ENCODE measurements around the gene AMH. TPM values are rescaled to one million over a fixed set of nuclear protein-coding genes. Genes with fewer than 3 reads are reported as not detected.

The AMH gene
- total and polyA plus RNA-seq, 2 of the 13 experiments (the other 11 are each of a cell fraction or from before 2014, with no cell fraction given), result 0.03 to 0.18 TPM

DNA sequence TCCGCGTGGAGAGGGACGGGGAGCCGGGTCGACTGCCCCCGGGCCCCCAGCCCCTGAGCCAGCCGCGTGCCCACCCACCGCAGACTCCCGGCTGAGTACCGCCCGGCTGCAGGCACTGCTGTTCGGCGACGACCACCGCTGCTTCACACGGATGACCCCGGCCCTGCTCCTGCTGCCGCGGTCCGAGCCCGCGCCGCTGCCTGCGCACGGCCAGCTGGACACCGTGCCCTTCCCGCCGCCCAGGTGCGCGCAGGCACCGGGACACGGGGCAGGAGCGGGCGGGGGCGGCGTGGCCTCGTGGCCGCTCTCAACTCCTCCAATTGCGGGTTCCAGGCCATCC, 1.6 kb downstream of the AMH start (continued):
- TF ChIP-seq ZNF326 (CRISPR knock-in tag; IDR thresholded peaks at IDR 0.05; ENCODE audit: borderline replicate concordance), result no peak

DNA sequence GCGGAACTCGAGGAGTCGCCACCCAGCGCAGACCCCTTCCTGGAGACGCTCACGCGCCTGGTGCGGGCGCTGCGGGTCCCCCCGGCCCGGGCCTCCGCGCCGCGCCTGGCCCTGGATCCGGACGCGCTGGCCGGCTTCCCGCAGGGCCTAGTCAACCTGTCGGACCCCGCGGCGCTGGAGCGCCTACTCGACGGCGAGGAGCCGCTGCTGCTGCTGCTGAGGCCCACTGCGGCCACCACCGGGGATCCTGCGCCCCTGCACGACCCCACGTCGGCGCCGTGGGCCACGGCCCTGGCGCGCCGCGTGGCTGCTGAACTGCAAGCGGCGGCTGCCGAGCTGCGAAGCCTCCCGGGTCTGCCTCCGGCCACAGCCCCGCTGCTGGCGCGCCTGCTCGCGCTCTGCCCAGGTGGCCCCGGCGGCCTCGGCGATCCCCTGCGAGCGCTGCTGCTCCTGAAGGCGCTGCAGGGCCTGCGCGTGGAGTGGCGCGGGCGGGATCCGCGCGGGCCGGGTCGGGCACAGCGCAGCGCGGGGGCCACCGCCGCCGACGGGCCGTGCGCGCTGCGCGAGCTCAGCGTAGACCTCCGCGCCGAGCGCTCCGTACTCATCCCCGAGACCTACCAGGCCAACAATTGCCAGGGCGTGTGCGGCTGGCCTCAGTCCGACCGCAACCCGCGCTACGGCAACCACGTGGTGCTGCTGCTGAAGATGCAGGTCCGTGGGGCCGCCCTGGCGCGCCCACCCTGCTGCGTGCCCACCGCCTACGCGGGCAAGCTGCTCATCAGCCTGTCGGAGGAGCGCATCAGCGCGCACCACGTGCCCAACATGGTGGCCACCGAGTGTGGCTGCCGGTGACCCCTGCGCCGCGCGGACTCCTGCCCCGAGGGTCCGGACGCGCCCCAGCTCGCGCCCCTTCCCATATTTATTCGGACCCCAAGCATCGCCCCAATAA, 2.3 kb downstream of the AMH start:
- no peaks in the 10 kb centered on the region for H3K9me3 ChIP-seq (ENCODE audit: low read length)
- H3K9ac ChIP-seq (ENCODE audit: insufficient read depth, low read depth, low read length), result peak overlapping the region; percentile 64
- H3K4me2 ChIP-seq (ENCODE audit: low read depth, low read length), result peak overlapping the region; percentile 85
- H3K27ac ChIP-seq (ENCODE audit: extremely low read length, insufficient read depth, low read length), result no peak overlapping the region
- ChIA-PET POLR2A (interaction anchor here (0.7 to 2.3 kb wide), 4 partner anchors 8 to 16 kb away, joined by 4 to 9 read pairs (median 4); partner anchors contain the start of gene PLEKHJ1), CTCF (ENCODE audit: low intra/inter-chr PET ratio, low total read pairs) (interaction anchor here (1.4 kb wide), 1 partner anchor 24 kb away, joined by 3 read pairs; no protein-coding TSS in a partner anchor)
- no TSS peak for BruUV-seq (replicated peaks)
- peaks cover 6 to 14% of the 10 kb centered on the region in 2 experiments; a peak in 4 of 5 replicates for H3K36me3 ChIP-seq (replicated peaks in 1 of 2; ENCODE audit: control insufficient read depth in 1 of 2, insufficient read depth in 2 of 2, low read length in 2 of 2)
- no peak for DNase-seq (ENCODE audit: low spot score)
- in situ Hi-C loops (cut with HindIII; ENCODE audit: extremely low pct_ligation_motif_present, low pct_unique_long_range_greater_than_20kb), result no loop called here
- 97% methylated on average over 48 of the region's 125 CpGs for WGBS (ENCODE audit: low lambda C conversion rate)
- H3K4me3 ChIP-seq (replicated peaks in 1 of 3; ENCODE audit: insufficient read depth in 1 of 3, low read depth in 2 of 3, low read length in 3 of 3), result peak overlapping the region in 1 of 3 experiments; percentile 67; a peak in 1 of 6 replicates
- intact Hi-C loops (cut with micrococcal nuclease; ENCODE audit: unreplicated experiment), result no loop called here
- peaks cover 32% of the 10 kb centered on the region for H3K4me1 ChIP-seq (ENCODE audit: insufficient read depth, low read length)
- no peaks in the 10 kb centered on the region for H4K20me1 ChIP-seq (ENCODE audit: insufficient read depth, low read length)
- ATAC-seq, result no peak
- H3K79me2 ChIP-seq (ENCODE audit: insufficient read depth, low read length), result no peaks in the 10 kb centered on the region
- no peaks in the 10 kb centered on the region; a peak in 1 of 5 replicates for H3K27me3 ChIP-seq (ENCODE audit: control insufficient read depth in 1 of 2, insufficient read depth in 2 of 2, low read length in 2 of 2)
- TF ChIP-seq AKAP8 (CRISPR knock-in tag; IDR thresholded peaks at IDR 0.05) (no peak), ZBTB7A (CRISPR knock-in tag; IDR thresholded peaks at IDR 0.05) (peak; percentile 54; the same call in 1 of the 2 replicates), HOXA3 (CRISPR knock-in tag; IDR thresholded peaks at IDR 0.05) (peak; percentile 75)
- no peak overlapping the region for H2AFZ ChIP-seq (ENCODE audit: low read length)
- FAIRE-seq, result no peak

All from HepG2 (cell line).